ENCODE results near the gene HIRA.

DNA sequence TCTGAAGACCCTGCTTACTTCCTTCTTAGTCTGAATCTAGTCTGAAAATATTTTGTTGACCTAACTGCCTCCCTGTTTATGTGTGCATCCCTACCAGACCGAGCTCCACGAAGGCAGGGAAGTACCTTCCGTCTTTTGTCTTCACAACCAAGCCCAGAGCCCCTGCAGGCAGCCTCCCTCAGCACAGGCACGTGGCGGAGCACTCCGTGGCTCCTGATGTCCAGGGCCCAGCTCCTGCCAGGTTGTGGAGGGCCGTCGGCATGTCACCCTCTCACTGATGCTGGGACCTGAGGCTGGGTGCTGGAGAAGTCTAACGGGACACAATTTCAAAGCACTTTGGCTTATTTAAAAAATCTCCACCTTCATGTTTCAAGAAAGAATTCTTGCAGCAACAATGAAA is 80.6 kb downstream of the HIRA start:
- TF ChIP-seq POLR2A (IDR thresholded peaks at IDR 0.05) (no peak), POLR2AphosphoS5 (IDR thresholded peaks at IDR 0.05) (no peak), EP300 (IDR thresholded peaks at IDR 0.05) (no peak)
- TF ChIP-seq, protein P1, sequence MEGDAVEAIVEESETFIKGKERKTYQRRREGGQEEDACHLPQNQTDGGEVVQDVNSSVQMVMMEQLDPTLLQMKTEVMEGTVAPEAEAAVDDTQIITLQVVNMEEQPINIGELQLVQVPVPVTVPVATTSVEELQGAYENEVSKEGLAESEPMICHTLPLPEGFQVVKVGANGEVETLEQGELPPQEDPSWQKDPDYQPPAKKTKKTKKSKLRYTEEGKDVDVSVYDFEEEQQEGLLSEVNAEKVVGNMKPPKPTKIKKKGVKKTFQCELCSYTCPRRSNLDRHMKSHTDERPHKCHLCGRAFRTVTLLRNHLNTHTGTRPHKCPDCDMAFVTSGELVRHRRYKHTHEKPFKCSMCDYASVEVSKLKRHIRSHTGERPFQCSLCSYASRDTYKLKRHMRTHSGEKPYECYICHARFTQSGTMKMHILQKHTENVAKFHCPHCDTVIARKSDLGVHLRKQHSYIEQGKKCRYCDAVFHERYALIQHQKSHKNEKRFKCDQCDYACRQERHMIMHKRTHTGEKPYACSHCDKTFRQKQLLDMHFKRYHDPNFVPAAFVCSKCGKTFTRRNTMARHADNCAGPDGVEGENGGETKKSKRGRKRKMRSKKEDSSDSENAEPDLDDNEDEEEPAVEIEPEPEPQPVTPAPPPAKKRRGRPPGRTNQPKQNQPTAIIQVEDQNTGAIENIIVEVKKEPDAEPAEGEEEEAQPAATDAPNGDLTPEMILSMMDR (IDR thresholded peaks at IDR 0.05) = no peak

All from stomach (tissue), 4 donors.